ENCODE results near the gene RNASE9. TPM values are rescaled to one million over a fixed set of nuclear protein-coding genes. Genes with fewer than 3 reads are reported as not detected.

RNASE9 gene
- total and polyA plus RNA-seq, 2 experiments from 2014 or later, result 0.24 TPM; not detected in 1

- TF ChIP-seq, protein P1, sequence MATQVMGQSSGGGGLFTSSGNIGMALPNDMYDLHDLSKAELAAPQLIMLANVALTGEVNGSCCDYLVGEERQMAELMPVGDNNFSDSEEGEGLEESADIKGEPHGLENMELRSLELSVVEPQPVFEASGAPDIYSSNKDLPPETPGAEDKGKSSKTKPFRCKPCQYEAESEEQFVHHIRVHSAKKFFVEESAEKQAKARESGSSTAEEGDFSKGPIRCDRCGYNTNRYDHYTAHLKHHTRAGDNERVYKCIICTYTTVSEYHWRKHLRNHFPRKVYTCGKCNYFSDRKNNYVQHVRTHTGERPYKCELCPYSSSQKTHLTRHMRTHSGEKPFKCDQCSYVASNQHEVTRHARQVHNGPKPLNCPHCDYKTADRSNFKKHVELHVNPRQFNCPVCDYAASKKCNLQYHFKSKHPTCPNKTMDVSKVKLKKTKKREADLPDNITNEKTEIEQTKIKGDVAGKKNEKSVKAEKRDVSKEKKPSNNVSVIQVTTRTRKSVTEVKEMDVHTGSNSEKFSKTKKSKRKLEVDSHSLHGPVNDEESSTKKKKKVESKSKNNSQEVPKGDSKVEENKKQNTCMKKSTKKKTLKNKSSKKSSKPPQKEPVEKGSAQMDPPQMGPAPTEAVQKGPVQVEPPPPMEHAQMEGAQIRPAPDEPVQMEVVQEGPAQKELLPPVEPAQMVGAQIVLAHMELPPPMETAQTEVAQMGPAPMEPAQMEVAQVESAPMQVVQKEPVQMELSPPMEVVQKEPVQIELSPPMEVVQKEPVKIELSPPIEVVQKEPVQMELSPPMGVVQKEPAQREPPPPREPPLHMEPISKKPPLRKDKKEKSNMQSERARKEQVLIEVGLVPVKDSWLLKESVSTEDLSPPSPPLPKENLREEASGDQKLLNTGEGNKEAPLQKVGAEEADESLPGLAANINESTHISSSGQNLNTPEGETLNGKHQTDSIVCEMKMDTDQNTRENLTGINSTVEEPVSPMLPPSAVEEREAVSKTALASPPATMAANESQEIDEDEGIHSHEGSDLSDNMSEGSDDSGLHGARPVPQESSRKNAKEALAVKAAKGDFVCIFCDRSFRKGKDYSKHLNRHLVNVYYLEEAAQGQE (IDR thresholded peaks at IDR 0.05; ENCODE audit: unreplicated experiment), result no peak
- TF ChIP-seq CREB1 (CRISPR knock-in tag; IDR thresholded peaks at IDR 0.05; ENCODE audit: low read depth), result no peak
- TF ChIP-seq, protein P2, sequence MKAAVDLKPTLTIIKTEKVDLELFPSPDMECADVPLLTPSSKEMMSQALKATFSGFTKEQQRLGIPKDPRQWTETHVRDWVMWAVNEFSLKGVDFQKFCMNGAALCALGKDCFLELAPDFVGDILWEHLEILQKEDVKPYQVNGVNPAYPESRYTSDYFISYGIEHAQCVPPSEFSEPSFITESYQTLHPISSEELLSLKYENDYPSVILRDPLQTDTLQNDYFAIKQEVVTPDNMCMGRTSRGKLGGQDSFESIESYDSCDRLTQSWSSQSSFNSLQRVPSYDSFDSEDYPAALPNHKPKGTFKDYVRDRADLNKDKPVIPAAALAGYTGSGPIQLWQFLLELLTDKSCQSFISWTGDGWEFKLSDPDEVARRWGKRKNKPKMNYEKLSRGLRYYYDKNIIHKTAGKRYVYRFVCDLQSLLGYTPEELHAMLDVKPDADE (IDR thresholded peaks at IDR 0.05), result no peak
- TF ChIP-seq NANOG (IDR thresholded peaks at IDR 0.05; ENCODE audit: borderline replicate concordance), result no peak
- TF ChIP-seq ZNF114 (CRISPR knock-in tag; IDR thresholded peaks at IDR 0.05), result no peak
- no peak for TF ChIP-seq POLR2AphosphoS5 (IDR thresholded peaks at IDR 0.05; ENCODE audit: low read depth)
- TF ChIP-seq STAT1 (IDR thresholded peaks at IDR 0.05; ENCODE audit: unreplicated experiment), result no peak
- TF ChIP-seq ZNF331 (CRISPR knock-in tag; IDR thresholded peaks at IDR 0.05; ENCODE audit: low read depth), result no peak
Measured at GRCh38 chr14:20546877-20547276, 14.0 kb downstream of the RNASE9 start (continued).

DNA sequence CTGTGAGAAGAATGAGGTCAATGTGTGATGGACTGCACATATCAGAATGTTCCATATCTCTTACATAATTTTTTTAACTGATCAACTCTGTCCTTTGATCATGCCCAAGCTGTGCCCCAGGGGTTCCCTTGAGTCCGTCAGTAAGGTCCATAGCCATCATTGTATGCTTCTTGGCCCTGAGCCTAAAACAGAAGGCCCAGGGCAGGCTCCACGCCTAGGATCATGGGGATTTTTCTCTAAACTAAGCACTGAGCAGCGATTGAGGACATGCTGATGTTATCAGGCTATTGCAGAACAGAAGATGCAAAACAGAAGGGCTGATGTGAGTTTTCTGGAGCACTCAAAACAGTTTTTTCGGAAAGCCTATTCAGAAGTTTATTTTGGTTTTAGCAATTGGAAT, 20.9 kb downstream of the RNASE9 start:
- H2AFZ ChIP-seq, result peak overlapping the region; percentile 44; the same call in 1 of the 2 replicates
- ATAC-seq, result no peak
- H3K27ac ChIP-seq (ENCODE audit: low read depth), result no peak overlapping the region
- H3K9me2 ChIP-seq (ENCODE audit: insufficient read depth), result peaks cover 19% of the 10 kb centered on the region
- Mint-ChIP-seq H3K4me3 (no peak overlapping the region), H3K27me3 (ENCODE audit: insufficient read depth, low read depth, poor library complexity) (peaks cover 3% of the 10 kb centered on the region), H3K27ac (no peak overlapping the region), H3K36me3 (ENCODE audit: low read depth) (no peaks in the 10 kb centered on the region), H3K9me3 (no peaks in the 10 kb centered on the region; the same call in 2 of the 3 replicates), H3K4me1 (no peaks in the 10 kb centered on the region)
- H3K27me3 ChIP-seq (ENCODE audit: insufficient read depth), result no peaks in the 10 kb centered on the region
- H3K79me2 ChIP-seq (replicated peaks; ENCODE audit: insufficient read depth), result no peaks in the 10 kb centered on the region
- no peaks in the 10 kb centered on the region for H3K4me1 ChIP-seq (ENCODE audit: insufficient read depth)
- H3K4me3 ChIP-seq, result no peak overlapping the region
- no peaks in the 10 kb centered on the region for H3F3A ChIP-seq (replicated peaks; ENCODE audit: low read depth)
- H3K4me2 ChIP-seq, result no peak overlapping the region
- no peaks in the 10 kb centered on the region for H4K20me1 ChIP-seq (replicated peaks; ENCODE audit: insufficient read depth)
- no peak for DNase-seq (ENCODE audit: low spot score)
- no peaks in the 10 kb centered on the region for H3K36me3 ChIP-seq (ENCODE audit: insufficient read depth)
- TF ChIP-seq, protein P3, sequence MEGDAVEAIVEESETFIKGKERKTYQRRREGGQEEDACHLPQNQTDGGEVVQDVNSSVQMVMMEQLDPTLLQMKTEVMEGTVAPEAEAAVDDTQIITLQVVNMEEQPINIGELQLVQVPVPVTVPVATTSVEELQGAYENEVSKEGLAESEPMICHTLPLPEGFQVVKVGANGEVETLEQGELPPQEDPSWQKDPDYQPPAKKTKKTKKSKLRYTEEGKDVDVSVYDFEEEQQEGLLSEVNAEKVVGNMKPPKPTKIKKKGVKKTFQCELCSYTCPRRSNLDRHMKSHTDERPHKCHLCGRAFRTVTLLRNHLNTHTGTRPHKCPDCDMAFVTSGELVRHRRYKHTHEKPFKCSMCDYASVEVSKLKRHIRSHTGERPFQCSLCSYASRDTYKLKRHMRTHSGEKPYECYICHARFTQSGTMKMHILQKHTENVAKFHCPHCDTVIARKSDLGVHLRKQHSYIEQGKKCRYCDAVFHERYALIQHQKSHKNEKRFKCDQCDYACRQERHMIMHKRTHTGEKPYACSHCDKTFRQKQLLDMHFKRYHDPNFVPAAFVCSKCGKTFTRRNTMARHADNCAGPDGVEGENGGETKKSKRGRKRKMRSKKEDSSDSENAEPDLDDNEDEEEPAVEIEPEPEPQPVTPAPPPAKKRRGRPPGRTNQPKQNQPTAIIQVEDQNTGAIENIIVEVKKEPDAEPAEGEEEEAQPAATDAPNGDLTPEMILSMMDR (conservative IDR thresholded peaks at IDR 0.05; ENCODE audit: low read depth in 2 of 2), result no peak
- TF ChIP-seq, protein P1 (IDR thresholded peaks at IDR 0.05; ENCODE audit: unreplicated experiment), result no peak
- TF ChIP-seq CREB1 (CRISPR knock-in tag; IDR thresholded peaks at IDR 0.05; ENCODE audit: low read depth) (no peak), ZNF331 (CRISPR knock-in tag; IDR thresholded peaks at IDR 0.05; ENCODE audit: low read depth) (no peak), STAT1 (IDR thresholded peaks at IDR 0.05; ENCODE audit: unreplicated experiment) (no peak), EZH2phosphoT487 (IDR thresholded peaks at IDR 0.05; ENCODE audit: unreplicated experiment) (no peak), ZNF114 (CRISPR knock-in tag; IDR thresholded peaks at IDR 0.05) (no peak), POLR2AphosphoS5 (IDR thresholded peaks at IDR 0.05; ENCODE audit: low read depth) (no peak), EZH2 (IDR thresholded peaks at IDR 0.05; ENCODE audit: low read depth, unreplicated experiment) (no peak)
- TF ChIP-seq, protein P2 (IDR thresholded peaks at IDR 0.05), result no peak

Measured in GM23338 (cell line).